OCI-LY1 (cell line): ENCODE measurements around the gene TOMM7.

Source experiments
- CTCF ChIP-seq: fragments of 200-600 bp; sonication (generic), shearing (Covaris generic); IDR thresholded peaks from 2 replicates; pipeline ENCODE4 v1.5.1; 2017; ENCODE audit warnings: mild to moderate bottlenecking, antibody characterized with exemption, low read length, moderate library complexity, mixed read lengths
- EZH2 ChIP-seq: fragments of 200-600 bp; sonication (generic), shearing (Covaris generic); IDR thresholded peaks from 2 replicates; pipeline ENCODE4 v1.8.0; 2017; ENCODE audit warnings: borderline replicate concordance, mixed run types, mild to moderate bottlenecking, antibody characterized with exemption, low read length, moderate library complexity, mixed read lengths

GRCh38 chr7:22802426-22802825 lies 20.2 kb downstream of the TOMM7 start:
- no peak for TF ChIP-seq CTCF
- no peak for TF ChIP-seq EZH2
